Activated T-cell treated with anti-CD3 and anti-CD28 coated beads, Interleukin-2, amount 50 U/mL, for 1 hour (primary cell): ENCODE measurements around the gene TRIM17.

Experiments used
- DNase-seq: peaks from one replicate; pipeline ENCODE4 v3.0.0-alpha.2; 2020

Gene TRIM17

GRCh38 chr1:228366062-228366865, 50.4 kb downstream of the TRIM17 start:
- no peak for DNase-seq

GRCh38 chr1:228365271-228366061, 51.2 kb downstream of the TRIM17 start:
- no peak for DNase-seq

- no peak for DNase-seq
Measured at GRCh38 chr1:228364706-228365213, 51.9 kb downstream of the TRIM17 start.

GRCh38 chr1:228364068-228364705, 52.5 kb downstream of the TRIM17 start:
- DNase-seq: no peak

- DNase-seq: no peak
Measured at GRCh38 chr1:228363686-228364067, 53.0 kb downstream of the TRIM17 start.

- no peak for DNase-seq
Measured at GRCh38 chr1:228362884-228363450, 53.7 kb downstream of the TRIM17 start.

DNA sequence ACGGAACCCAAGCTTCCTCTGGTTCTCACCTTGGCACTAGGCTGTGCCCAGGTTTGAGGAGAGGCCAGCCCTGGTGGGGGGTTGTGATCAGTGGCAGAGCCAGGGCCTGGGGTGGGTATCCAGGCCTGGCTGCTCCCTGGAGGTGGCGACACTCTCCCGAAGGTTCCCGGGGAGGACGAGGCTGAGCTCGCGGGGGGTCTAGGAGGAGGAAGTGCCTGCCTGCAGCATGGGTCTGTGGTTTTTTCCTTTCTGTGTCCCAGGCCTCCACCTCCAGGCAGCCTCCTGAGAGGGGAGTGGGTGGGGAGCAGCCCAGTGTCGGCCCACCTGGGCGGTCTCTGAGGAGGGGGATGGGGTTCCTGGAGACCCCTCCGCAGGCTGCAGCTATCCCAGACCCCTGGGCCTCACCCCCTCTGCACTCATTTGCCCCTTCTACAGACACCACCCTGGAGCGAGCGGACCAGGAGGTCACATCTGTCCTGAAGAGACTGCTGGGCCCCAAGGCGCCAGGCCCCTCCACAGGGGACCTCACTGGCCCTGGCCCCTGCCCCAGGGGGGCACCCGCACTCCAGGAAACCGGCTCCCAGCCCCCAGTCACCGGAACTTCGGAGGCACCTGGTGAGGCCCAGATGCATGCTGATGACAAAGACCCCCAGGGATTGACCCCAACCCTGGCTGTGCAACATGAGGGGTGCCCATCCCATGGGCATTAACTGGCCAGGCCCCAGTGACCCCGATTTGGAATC, 54.3 kb downstream of the TRIM17 start:
- no peak for DNase-seq

- no peak for DNase-seq
Measured at GRCh38 chr1:228361314-228362140, 55.1 kb downstream of the TRIM17 start.

- DNase-seq: no peak
Measured at GRCh38 chr1:228360533-228361313, 55.9 kb downstream of the TRIM17 start.

- no peak for DNase-seq
Measured at GRCh38 chr1:228359613-228360532, 56.8 kb downstream of the TRIM17 start.

GRCh38 chr1:228358764-228359612, 57.7 kb downstream of the TRIM17 start:
- no peak for DNase-seq

DNA sequence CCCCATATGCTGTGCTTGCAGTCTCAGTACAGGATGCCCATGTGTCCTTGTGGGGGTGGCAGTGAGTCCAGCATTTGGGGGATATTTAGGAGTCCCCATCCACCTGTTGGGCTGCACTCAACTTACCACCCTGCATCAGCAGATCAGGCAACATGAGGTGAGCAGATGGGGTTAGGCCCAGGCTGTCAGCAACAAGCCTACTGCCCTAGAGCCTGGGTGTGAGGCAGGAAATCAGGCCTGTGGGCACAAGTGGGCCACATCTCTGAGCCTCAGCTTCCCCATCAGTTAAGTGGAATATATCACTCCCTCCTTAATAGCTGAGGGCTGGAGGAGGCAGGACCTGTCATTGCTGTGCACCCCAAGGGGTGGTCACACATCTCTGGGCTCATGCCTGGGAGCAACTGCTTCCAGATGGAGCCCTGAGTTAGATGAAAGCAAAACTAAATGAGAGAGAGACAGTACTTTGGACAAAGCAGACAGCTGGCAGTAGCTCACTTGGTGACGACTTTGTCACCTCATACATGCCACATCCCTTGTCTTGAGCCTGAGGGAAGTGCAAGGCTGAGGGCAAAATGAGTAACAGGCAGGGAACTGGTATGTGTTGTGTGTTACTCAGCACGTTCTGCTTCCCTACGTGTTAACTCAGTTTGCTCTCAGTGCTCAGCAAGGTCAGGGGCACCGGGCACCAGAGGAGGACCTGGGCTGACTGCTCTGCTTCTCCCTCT, 58.5 kb downstream of the TRIM17 start:
- no peak for DNase-seq
